HG02798 (cell line): ENCODE results near the gene SEC23B.

ENCODE experiments used
- ATAC-seq: cut with Tn5 transposase; IDR thresholded peaks from one replicate; pipeline ENCODE4 v1.9.1; 2021; ENCODE audit warnings: mild to moderate bottlenecking; ENCODE audit not compliant: unreplicated experiment, poor library complexity

SEC23B gene

DNA sequence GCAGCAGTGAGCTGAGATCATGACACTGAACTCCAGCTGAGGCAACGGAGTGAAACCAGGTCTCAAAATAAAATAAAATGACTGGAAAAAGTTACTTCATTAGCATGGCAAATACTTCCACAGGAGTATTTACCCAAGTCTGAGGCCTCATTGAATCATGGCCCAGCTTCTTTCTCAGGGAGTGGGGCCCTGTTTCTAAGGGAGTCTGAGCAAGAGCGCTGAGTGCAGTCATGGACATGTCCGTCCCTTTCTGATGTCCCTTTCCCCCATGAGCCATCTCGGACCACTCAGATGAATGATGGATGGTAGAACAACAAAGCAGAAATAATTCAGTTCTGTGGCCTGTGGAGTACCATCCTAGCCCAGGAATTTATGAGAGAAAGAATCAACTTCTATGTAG, 72.3 kb downstream of the SEC23B start:
- ATAC-seq = no peak

DNA sequence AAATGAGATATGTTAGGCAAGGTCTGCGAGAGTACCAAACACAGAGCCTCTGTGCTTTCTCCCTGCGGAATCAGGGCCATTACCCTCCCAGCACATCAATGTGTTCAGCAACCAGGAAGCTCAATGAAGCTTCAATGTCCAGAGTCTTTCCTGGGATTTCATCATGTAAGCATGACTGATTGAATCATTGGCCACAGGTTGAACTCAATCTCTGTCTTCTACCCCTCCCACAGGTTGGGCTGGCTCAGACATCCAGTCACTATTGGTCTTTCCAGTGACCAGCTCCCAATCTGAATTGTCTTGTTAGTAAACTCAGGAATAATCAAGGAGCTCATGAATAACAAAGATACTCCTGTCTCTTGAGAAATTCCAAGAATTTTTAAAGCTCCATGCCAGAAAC, 77.4 kb downstream of the SEC23B start:
- ATAC-seq = no peak

DNA sequence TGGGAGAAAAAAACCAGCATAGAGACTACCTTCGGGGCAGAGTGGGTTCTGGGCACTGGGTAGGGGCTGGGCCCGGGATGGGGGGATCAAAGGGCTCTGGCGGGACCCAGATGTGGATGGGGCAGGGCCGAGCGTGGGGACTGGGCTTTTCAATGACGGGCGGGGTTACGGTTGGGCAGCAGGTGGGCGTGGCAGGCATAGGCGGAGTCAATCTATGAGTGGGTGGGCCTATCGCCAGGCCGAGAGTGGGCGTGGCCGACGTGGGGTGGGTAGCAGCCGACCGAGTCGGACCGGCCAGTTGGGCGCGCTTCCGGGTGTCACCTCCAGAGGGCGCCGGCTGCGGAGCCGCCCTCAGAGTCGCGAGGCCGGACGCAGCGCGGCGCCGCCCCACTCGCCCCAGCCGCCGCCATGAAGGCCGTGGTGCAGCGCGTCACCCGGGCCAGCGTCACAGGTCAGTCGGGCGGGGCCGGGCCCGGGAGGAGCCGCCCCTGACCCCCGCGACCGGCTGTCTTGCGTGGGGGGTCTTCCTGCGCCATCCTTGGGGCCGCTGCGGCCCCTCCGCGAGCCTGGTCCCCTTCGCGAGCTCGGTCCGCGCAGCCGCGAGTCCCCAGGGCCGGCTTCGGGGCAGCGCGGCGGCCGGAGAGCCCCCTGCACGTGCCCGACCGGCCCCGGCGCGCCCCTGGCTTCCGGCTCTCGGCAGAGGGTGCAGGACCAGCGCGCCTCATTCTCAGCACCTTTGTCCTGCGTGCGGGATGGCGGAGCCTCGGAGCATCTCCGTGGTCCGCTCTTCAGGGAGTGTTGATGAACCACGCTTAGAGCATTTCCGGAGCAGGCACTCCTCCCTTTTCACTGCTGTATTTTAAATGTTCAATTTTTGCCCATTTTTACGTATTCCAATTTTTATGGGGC, 80.2 kb downstream of the SEC23B start, which contains the start of gene DTD1:
Gene DTD1 (plus strand): TSS at position 390 of the 909 bp plus-strand sequence. CDS start 19 bp downstream, at position 409.
- ATAC-seq = peak; percentile 89

DNA sequence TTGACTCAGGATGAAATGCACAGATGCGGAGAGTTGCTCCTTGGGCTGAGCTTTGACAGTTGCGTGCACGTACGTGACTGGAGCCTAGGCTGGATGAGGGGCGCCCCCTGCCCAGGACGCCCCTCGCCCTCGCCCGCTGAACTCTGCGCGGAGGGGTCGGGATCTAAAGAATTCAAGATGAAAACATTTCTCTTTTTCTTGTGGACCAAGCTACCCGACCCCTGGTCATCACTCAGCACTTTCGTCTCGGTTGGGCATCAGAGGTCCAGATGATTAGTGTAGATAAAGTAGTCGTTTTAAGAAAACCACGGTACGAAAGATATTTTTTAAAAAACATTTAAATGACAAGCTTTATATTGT, 80.8 kb downstream of the SEC23B start:
- ATAC-seq = no peak

DNA sequence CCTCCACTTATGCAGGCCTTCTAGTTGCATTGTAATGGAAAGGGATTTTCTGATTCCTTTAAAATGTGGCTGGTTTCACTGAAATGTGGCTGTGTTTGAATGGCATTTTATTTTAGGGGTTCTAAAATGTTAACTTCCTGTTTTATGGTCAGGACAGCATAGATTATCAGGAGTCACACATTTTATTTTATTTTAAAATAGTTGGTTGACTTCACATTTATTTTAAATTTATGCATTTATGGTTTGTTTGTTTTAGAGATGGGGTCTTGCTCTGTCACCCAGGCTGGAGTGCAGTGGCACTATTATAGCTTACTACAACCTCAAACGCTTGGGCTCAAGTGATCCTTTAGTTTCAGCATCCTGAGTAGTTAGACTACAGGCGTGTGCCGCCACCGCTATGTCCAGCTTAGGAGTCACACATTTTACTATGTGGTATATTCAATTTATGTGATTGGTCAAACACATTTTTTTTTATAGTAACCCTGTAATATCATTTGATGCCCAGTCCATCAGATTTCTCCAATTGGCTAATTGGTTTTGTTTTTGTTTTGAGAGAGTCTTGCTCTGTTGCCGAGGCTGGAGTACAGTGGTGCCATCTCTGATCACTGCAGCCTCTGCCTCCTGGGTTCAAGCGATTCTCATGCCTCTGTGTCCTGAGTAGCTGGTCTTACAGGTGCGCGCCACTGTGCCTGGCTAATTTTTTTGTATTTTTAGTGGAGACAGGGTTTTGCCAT, 82.4 kb downstream of the SEC23B start:
- no peak for ATAC-seq

DNA sequence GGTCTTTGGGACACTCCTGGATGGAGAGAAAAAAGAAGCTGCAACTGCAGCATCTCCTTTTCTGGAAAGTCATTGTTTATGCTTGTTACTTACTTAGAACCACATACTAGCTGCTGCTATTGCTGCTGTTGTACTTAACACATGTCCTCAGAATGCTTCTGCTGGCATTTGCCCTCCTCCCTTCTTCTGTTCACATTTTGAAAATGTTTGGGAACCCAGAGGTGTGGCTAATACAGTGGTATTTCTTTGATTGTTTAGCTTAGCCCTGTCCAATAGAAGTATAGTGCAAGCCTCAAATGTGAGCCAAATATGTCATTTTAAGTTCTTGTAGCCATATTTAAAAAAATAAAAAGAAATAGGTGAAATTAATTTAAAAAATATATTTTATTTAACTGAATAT, 88.5 kb downstream of the SEC23B start:
- ATAC-seq = no peak

DNA sequence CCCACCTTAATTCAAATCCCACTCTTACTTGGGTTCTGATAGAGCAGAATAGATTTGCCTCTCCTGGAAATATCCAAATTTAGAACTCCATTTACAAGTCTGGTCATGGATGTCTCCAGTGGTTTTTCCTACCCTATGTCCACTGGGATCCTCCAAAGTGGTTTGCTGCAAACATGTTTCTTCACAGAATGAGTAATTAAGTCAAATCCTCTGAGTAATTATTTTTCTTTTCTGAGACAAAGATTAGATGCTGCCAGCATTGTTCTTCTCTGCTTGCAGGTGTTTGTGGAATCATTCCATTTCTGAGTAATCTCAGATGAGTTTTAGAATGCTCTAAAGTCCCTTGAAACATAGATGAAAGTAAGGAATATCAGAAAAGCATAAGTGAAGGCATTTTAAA, 102.0 kb downstream of the SEC23B start:
- ATAC-seq = no peak
